GM18519 (cell line): ENCODE results near the gene CSMD2.

Experiments used
- ATAC-seq: cut with Tn5 transposase; IDR thresholded peaks from one replicate; pipeline ENCODE4 v1.9.1; 2021; ENCODE audit warnings: mild to moderate bottlenecking, moderate library complexity; ENCODE audit not compliant: unreplicated experiment, low FRiP score

Gene CSMD2

DNA sequence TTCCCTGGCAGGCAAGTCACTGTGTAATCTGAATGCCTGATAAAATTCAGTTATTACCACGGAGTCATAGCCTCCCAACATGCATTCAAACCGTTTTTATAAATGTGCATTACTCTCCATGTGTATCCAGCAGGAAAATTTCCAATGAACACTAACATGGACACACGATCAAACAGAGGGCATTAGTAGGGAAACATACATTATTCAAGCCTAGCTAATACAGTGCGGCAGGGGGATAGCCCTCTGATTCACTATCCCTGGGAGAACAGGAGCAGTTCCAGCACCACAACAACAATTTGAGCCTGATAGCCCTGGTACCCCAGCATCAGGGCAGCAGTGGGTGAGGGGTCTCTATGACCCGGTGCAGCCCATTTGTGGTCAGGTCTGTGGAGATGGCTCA, 337.0 kb downstream of the CSMD2 start:
- no peak for ATAC-seq

DNA sequence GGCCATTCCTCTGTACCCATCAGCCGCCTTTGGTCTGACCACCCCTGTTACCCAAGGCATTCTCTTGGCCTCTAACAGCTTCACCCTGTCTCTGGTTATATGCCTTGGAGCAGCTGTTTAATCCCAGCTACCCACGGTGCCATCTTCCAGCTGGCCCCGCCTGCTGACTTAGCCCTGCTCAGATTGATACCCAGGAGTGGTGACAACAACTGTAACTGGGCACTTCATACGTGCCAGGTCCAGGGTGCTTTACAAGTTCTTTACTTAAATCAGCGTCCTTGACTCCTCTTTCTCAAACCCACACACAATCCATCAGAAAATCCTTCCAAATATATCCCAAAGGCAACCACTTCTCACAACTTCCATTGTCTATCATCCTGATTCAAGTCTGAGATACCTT, 338.3 kb downstream of the CSMD2 start:
- no peak for ATAC-seq

- no peak for ATAC-seq
Observed at GRCh38 chr1:33826311-33826710, 338.7 kb downstream of the CSMD2 start.

- ATAC-seq: no peak
Observed at GRCh38 chr1:33825506-33825905, 339.5 kb downstream of the CSMD2 start.

DNA sequence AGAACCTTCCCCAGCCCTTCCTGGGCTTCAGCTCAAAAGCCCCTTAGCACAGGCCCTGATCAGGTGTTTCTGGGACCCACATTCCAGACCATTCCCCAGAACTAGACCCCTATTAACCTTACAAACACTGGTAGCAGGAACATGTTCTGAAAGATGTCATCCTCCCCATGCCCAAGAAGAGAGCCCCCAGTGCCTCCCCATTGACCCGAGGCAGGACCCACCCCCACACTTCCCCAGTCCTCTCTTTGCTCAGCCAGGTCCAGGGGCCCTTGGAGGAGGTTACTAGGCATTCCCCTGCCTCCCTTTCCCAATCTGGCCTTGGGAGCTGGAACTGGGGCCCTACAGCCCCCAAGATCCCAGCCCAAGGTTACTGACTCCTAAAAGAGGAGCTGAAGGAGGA, 340.1 kb downstream of the CSMD2 start:
- no peak for ATAC-seq

DNA sequence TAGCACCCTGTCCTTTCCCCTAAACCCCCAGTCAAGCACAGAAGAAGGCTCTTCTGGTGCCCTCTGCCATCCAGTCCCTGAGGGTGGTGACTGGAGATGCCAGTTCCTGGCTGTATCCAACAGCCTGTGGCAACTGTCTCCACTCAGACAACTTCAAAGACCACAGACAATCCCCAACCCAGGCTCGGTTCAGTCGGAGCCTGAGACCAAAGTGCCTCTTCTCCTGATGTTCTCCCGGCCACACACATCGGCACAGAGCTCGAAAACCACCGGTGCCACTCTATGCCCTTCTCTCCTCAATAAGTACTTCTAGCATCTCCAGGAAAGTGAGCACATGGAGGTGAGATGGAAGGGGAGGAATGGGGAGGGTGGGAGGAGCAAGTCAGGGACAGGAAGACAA, 340.7 kb downstream of the CSMD2 start:
- ATAC-seq: no peak

DNA sequence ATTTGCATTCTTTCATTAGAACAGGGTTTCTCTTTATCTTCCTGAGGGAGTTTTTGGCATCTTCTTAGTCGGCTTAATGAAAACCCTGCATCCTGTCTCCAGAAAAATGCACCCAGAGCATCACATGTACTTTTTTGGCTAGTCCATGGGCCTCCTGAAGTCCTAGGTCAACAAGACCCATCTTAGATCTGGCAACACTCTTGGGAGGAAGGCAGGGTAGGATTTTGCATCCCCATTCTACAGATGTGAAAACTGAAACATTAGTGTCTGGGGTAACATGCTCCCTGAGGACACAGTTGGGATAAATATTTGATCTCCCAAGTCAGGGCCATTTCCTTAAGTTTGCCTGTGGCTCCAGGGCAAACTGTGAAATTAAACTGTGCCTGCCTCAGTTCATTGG, 341.2 kb downstream of the CSMD2 start:
- ATAC-seq: no peak

DNA sequence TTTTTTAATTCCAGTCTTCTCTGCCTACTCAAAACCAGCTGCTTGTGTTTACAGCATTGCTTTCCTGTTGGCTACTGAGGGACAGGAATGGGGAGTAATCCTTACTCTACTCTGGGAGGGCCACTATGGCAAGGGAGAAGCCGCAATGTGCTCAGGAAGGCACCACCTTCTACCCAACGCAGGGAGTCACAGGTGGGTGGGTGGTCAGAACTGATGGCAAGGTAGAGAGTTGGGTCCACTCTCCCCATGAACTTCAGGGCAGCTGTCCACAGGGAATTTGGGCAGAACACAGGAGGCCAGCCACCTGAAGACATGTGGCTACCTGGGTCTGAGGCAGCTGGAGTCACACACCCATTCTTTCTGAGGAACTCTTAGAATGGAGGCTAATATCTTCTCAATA, 341.6 kb downstream of the CSMD2 start:
- no peak for ATAC-seq

DNA sequence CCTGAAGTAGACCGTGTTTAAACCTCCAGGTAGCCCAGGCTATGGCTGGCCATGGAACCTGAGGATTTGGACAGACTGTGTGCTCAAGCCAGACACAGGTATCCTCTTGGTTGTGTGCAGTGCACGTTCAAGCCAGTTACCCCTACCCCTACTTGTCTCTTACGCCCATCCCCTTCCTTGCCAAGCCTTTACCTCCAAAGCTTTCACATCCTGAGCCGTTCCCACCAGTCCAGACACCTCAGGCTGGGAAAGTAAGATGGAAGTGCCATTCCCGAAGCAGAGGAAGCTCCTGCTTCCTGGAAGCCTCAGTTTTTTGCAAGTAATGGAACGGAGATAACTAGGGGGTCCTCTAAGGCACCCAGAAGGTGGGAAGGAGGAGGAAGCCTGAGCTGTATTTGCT, 342.6 kb downstream of the CSMD2 start:
- no peak for ATAC-seq

- ATAC-seq: no peak
Observed at GRCh38 chr1:33821291-33821690, 343.7 kb downstream of the CSMD2 start.

DNA sequence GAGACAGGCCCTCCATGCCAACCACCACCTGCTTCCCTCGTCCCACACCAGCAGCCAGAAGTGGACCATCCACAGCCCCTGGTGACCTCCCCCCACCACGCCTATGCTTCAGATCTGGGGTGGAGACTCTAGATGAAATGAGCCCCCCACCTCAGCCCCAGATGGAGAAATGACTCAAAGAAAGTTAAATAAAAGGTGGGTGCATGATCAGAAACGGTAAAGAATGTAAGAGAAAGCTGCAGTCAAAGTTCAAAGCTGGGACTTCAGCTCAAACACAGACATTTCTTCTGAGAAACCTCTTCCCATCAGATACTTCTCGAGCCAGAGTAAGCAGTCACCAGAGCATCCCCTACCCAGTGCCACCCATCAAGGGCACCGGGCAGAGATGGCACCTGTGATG, 344.2 kb downstream of the CSMD2 start:
- ATAC-seq: no peak

DNA sequence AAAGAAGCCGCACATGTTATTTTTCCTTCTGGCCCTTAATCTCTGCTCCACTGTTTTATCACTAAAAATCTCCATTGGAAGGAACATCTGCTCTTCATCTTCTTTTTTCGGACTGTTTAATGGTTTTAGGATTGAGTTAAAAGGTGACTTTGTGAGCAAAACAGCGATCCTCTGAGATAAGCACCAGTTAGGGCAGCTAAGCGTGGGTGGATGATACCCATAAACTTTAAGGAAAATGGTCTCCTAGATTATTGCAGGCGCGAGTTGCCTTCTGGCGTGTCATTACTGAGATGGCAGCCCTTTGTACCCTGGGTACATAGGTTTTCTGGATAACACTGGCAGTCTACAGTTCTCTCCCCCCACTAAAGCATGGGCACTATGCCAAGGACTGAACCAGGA, 345.1 kb downstream of the CSMD2 start:
- ATAC-seq: no peak

DNA sequence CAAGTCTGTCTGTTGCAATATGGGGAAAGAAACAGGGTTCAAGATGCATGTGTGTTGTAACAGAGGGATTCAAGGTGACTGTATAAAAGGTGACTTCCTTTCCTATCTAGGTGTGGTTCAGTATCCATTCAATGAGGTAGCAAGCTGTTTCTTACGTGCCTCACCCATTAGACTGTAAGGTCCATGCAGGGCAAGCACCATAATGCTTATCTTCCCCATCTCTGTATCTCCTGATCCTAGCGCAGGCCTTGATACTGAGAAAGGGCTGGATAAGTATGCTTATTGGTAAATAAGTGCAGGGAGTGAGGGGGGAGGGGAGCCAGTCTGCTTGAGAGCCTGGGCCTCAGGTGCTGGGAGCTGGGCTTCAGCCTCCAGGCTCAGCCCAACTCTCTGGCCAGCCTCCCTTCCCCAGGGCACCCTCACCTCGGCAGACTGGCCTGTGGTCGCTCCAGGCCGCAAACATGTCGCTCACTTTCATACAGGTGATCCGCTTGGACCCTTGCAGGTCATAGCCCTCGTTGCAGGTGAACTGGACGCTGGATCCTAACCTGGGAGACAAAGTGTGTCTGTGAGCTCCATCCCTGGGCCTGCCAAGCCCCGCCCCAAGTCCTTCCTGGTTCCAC, 345.6 kb downstream of the CSMD2 start:
- ATAC-seq: no peak

DNA sequence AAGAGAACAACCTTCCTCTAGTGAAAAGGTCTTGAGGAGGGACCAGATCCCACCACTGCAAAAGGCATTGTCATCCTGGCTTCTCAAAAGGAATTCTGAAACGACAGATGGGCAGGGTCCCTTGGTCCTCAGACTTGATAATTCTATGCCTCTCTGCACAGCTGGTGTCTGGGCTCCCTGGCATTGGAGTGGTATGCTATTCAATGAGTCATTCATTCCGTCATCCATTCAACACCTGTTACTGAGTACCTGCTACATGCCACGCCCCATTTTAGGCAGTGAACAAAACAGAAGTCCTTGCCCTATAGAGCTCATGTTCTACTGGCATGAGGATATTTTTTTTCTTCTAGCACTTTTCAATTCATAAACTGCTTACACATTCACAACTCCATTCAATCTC, 347.0 kb downstream of the CSMD2 start:
- no peak for ATAC-seq

DNA sequence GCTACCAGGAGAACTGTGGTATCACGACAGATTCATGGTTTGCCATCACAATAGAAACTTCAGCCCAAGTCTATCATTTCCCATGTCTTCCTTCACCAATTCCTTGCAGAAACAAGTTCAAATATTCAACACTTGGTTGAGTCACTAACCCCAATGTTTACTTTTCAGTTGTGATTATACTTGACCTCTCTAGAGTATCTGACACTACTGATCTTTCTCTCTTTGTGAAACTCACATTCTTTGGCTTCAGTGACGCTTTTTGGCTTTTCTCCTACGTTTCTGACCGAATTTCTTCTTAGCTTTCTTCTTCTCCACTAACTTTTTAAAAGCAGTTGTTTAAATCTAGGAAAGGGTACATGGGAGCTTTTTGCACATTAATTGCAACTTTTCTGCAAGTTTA, 350.0 kb downstream of the CSMD2 start:
- ATAC-seq: no peak

DNA sequence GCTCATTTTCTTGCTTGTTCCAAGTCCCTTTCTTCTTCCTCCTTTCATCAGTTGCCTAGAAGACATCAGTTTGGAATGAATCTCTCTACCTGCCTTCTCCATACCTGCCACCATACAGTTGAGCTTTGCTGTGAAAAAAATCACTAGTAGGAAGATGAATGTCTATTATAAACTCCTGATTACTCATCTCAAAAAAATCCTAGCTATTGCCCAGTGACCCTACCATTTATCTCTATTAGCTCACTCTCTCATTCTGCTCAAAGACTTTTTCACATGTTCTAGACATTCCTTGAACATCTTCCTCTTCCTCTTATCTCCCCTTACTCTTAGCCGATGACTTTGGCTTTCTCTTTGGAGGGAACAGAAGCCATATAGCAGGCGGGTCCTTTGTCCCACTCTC, 350.9 kb downstream of the CSMD2 start:
- ATAC-seq: no peak

- no peak for ATAC-seq
Observed at GRCh38 chr1:33810571-33810970, 354.5 kb downstream of the CSMD2 start.

DNA sequence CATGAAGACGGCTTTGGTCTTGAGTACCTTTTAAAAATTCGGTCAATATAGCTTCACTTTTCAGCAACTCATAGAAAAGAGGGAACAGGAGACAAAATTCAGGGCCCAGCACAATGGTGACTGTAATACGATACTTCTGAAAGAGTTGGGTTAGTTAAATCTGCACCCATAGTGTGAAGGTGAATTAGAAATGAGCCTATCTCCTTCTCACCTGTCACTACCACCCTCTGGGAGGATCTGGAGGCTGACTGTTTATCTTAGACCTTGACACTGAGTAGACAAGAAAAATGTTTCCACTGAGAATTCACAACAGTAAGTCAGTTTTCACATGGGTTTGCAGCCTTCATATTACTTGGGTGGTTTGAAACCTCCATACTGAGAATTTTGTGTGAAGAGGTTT, 359.0 kb downstream of the CSMD2 start:
- ATAC-seq: no peak

GRCh38 chr1:33802268-33802667, 362.8 kb downstream of the CSMD2 start:
- no peak for ATAC-seq

- ATAC-seq: no peak
Observed at GRCh38 chr1:33797849-33798248, 367.2 kb downstream of the CSMD2 start.

DNA sequence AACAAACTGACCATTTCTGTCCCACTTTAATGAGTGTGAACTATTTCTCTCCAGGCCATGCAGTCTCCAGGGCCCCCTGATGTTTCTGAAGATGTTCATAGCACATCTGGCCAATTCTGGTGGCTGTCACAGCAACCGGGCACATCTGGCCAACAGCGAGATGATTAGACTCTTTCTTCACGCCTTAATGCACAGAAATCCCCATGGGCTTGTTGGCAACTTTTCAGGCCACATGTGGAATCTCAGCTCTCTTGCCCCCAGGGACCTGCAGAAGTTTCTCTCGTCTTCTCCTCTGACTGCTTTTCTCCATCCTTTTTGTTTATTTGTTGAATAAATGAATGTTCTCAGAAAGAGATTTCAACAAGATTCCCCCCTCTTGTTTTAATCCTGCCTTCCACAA, 372.4 kb downstream of the CSMD2 start:
- ATAC-seq: no peak

DNA sequence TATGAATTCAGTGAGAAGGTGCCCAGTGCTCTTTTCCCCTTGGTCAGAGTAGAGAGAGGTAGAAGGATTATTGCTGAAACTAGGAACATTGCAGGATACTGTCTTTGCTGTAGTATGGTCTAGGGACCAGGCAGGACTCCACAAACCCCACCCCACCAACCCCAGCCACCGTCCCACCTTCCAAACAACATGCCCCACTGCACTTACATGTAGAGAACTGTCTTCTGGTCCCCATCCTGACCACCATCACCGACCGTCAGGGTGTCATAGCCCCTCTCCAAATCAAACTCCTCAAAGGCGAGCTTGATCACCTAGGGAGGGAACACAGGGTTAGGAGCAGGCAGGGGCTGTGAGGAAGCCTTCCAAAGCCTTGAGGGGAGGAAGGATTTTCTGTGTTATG, 372.8 kb downstream of the CSMD2 start:
- ATAC-seq: no peak

- no peak for ATAC-seq
Observed at GRCh38 chr1:33791251-33791650, 373.8 kb downstream of the CSMD2 start.
